HCT116 (cell line): Measurements from ENCODE around the gene GALNT15. TPM values are rescaled to one million over a fixed set of nuclear protein-coding genes. Genes with fewer than 3 reads are reported as not detected.

Source experiments
- total RNA-seq: library from RNA; stranded (reverse); gene quantifications from one replicate; pipeline ENCODE4 v1.2.1, GENCODE V29; 2021; ENCODE audit not compliant: unreplicated experiment

Gene GALNT15
- total RNA-seq, 1 experiment from 2014 or later, result 0.05 TPM

Other genes starting within 250 kb of the GALNT15 start
- 13.8 TPM for gene DPH3, start 90.3 kb downstream of the GALNT15 start, total RNA-seq
- 12.1 TPM for gene OXNAD1, start 90.5 kb downstream of the GALNT15 start, total RNA-seq